Upper lobe of left lung (tissue), 4 donors: ENCODE results near the gene LENG1.

Experiments used
- CTCF ChIP-seq, 6 experiments: fragments of 450-650 bp in 4 of 6; fragments of 200-600 bp in 2 of 6; sonication (generic) in 2 of 6; IDR thresholded peaks; one replicate each; pipeline ENCODE4 v1.5.1; 2016 to 2019; ENCODE audit warnings: antibody characterized with exemption in 6 of 6
- EP300 ChIP-seq, 4 donors: sonication (generic); formaldehyde crosslinking; IDR thresholded peaks; one replicate each; pipeline ENCODE4 v1.5.1; 2017; ENCODE audit warnings: antibody characterized with exemption in 4 of 4, control low read depth in 2 of 4
- POLR2A ChIP-seq, 4 donors: fragments of 450-650 bp; IDR thresholded peaks; one replicate each; pipeline ENCODE4 v1.5.1; 2016 to 2017; ENCODE audit warnings: antibody characterized with exemption in 4 of 4, mild to moderate bottlenecking in 2 of 4

GRCh38 chr19:54172471-54173358, 13.2 kb upstream of the LENG1 start, which contains the start of gene TMC4:
- TF ChIP-seq POLR2A (IDR thresholded peaks at IDR 0.05) (peak in 2 of 4 donors; percentile 27 to 63), CTCF (IDR thresholded peaks at IDR 0.05) (peak in 3 of 6 experiments; percentile 51 to 78 (median 69)), EP300 (IDR thresholded peaks at IDR 0.05) (no peak)
